ENCODE measurements around the gene DOCK3.

Gene DOCK3

GRCh38 chr3:51391566-51392354 is 717.0 kb downstream of the DOCK3 start:
- DNase-seq = peak; percentile 55

GRCh38 chr3:51392355-51393133 is 717.8 kb downstream of the DOCK3 start:
- DNase-seq = no peak

GRCh38 chr3:51393134-51393495 is 718.4 kb downstream of the DOCK3 start:
- DNase-seq = no peak

- DNase-seq = no peak
Observed at GRCh38 chr3:51393564-51393963, 718.8 kb downstream of the DOCK3 start.

- no peak for DNase-seq
Observed at GRCh38 chr3:51394541-51394940, 719.8 kb downstream of the DOCK3 start.

GRCh38 chr3:51395493-51396213 is 720.9 kb downstream of the DOCK3 start:
- no peak for DNase-seq

GRCh38 chr3:51396401-51396800 is 721.7 kb downstream of the DOCK3 start:
- DNase-seq = no peak

GRCh38 chr3:51397392-51397791 is 722.7 kb downstream of the DOCK3 start:
- DNase-seq = no peak

GRCh38 chr3:51398595-51399310 is 724.0 kb downstream of the DOCK3 start:
- DNase-seq = no peak

GRCh38 chr3:51400166-51400565 is 725.4 kb downstream of the DOCK3 start:
- no peak for DNase-seq

- DNase-seq = no peak
Observed at GRCh38 chr3:51401735-51402134, 727.0 kb downstream of the DOCK3 start.

- DNase-seq = no peak
Observed at GRCh38 chr3:51403675-51404074, 728.9 kb downstream of the DOCK3 start.

- DNase-seq = no peak
Observed at GRCh38 chr3:51408021-51408420, 733.3 kb downstream of the DOCK3 start.

GRCh38 chr3:51408813-51409212 is 734.1 kb downstream of the DOCK3 start:
- no peak for DNase-seq

GRCh38 chr3:51422211-51422610 is 747.5 kb downstream of the DOCK3 start:
- DNase-seq = no peak

GRCh38 chr3:51426921-51427320 is 752.2 kb downstream of the DOCK3 start:
- no peak for DNase-seq

- DNase-seq = no peak
Observed at GRCh38 chr3:51429138-51429537, 754.4 kb downstream of the DOCK3 start.

Measured in activated CD4-positive, alpha-beta T cell treated with anti-CD3 and anti-CD28 coated beads, Interleukin-2, amount 50 U/mL, for 1 hour (primary cell).